GM18909 (cell line): ENCODE measurements around the gene GPR146.

Source experiments
- ATAC-seq: cut with Tn5 transposase; IDR thresholded peaks from one replicate; pipeline ENCODE4 v1.9.1; 2021; ENCODE audit warnings: mild to moderate bottlenecking; ENCODE audit not compliant: unreplicated experiment, poor library complexity

Gene GPR146

GRCh38 chr7:1090236-1090635 lies 45.9 kb downstream of the GPR146 start:
- no peak for ATAC-seq

- ATAC-seq = no peak
Measured at GRCh38 chr7:1090686-1091643, 46.6 kb downstream of the GPR146 start.

- no peak for ATAC-seq
Measured at GRCh38 chr7:1091644-1092027, 47.3 kb downstream of the GPR146 start.

- ATAC-seq = no peak
Measured at GRCh38 chr7:1092161-1092632, 47.9 kb downstream of the GPR146 start.

GRCh38 chr7:1092806-1093501 lies 48.6 kb downstream of the GPR146 start:
- ATAC-seq = no peak

GRCh38 chr7:1093502-1093843 lies 49.1 kb downstream of the GPR146 start:
- ATAC-seq = no peak

GRCh38 chr7:1093916-1094508 lies 49.7 kb downstream of the GPR146 start:
- ATAC-seq = no peak

GRCh38 chr7:1094870-1095269 lies 50.5 kb downstream of the GPR146 start:
- no peak for ATAC-seq

GRCh38 chr7:1095621-1096155 lies 51.3 kb downstream of the GPR146 start:
- no peak for ATAC-seq

- ATAC-seq = no peak
Measured at GRCh38 chr7:1096156-1097119, 52.1 kb downstream of the GPR146 start.

- no peak for ATAC-seq
Measured at GRCh38 chr7:1097120-1097504, 52.8 kb downstream of the GPR146 start.

GRCh38 chr7:1098243-1099153 lies 54.2 kb downstream of the GPR146 start:
- no peak for ATAC-seq

GRCh38 chr7:1099154-1099542 lies 54.8 kb downstream of the GPR146 start:
- ATAC-seq = no peak

- no peak for ATAC-seq
Measured at GRCh38 chr7:1099637-1100036, 55.3 kb downstream of the GPR146 start.

- ATAC-seq = no peak
Measured at GRCh38 chr7:1100386-1100785, 56.0 kb downstream of the GPR146 start.

GRCh38 chr7:1100834-1101562 lies 56.7 kb downstream of the GPR146 start:
- ATAC-seq = no peak

- no peak for ATAC-seq
Measured at GRCh38 chr7:1101563-1102431, 57.5 kb downstream of the GPR146 start.
